Osteocyte (in vitro differentiated cells): ENCODE measurements around the gene ACYP2. TPM values are rescaled to one million over a fixed set of nuclear protein-coding genes. Genes with fewer than 3 reads are reported as not detected.

Experiments used
- DNase-seq: peaks from one replicate; pipeline ENCODE4 v3.0.0; 2021; ENCODE audit warnings: mixed read lengths; ENCODE audit not compliant: unreplicated experiment; ENCODE audit errors: extremely low spot score
- H3K27ac Mint-ChIP-seq: one replicate; pipeline ENCODE4 v1.8.0; 2021; ENCODE audit warnings: mild to moderate bottlenecking, mixed read lengths; ENCODE audit not compliant: unreplicated experiment
- H3K27me3 Mint-ChIP-seq: one replicate; pipeline ENCODE4 v1.8.0; 2021; ENCODE audit warnings: mixed read lengths; ENCODE audit not compliant: unreplicated experiment
- H3K36me3 Mint-ChIP-seq: one replicate; pipeline ENCODE4 v1.8.0; 2021; ENCODE audit warnings: mixed read lengths; ENCODE audit not compliant: unreplicated experiment
- H3K4me1 Mint-ChIP-seq: one replicate; pipeline ENCODE4 v1.8.0; 2021; ENCODE audit warnings: mixed read lengths; ENCODE audit not compliant: unreplicated experiment
- H3K4me3 Mint-ChIP-seq: one replicate; pipeline ENCODE4 v1.8.0; 2021; ENCODE audit warnings: mild to moderate bottlenecking, moderate library complexity, mixed read lengths; ENCODE audit not compliant: unreplicated experiment
- H3K9me3 Mint-ChIP-seq: one replicate; pipeline ENCODE4 v1.8.0; 2021; ENCODE audit warnings: mixed read lengths; ENCODE audit not compliant: unreplicated experiment
- CTCF ChIP-seq: fragments of 200-600 bp; sonication (generic); IDR thresholded peaks from 2 replicates; pipeline ENCODE4 v1.5.0; 2021; ENCODE audit warnings: antibody characterized with exemption, mild to moderate bottlenecking, moderate library complexity
- total RNA-seq: library from RNA; stranded (reverse); gene quantifications from 2 replicates; pipeline ENCODE4 v1.2.1, GENCODE V29; 2021

ACYP2 gene
- total RNA-seq, 1 donor from 2014 or later, result 10.4 TPM

GRCh38 chr2:54336136-54336976, 220.9 kb downstream of the ACYP2 start:
- Mint-ChIP-seq H3K27ac (no peak overlapping the region), H3K27me3 (peaks cover 8% of the 10 kb centered on the region), H3K4me3 (no peak overlapping the region), H3K36me3 (no peaks in the 10 kb centered on the region), H3K9me3 (no peaks in the 10 kb centered on the region), H3K4me1 (peaks cover under 1% of the 10 kb centered on the region)
- no peak for TF ChIP-seq CTCF
- DNase-seq, result no peak

- no peak for TF ChIP-seq CTCF
- Mint-ChIP-seq H3K36me3 (no peaks in the 10 kb centered on the region), H3K9me3 (no peaks in the 10 kb centered on the region), H3K4me3 (no peak overlapping the region), H3K4me1 (no peaks in the 10 kb centered on the region), H3K27ac (no peak overlapping the region), H3K27me3 (peaks cover 12% of the 10 kb centered on the region)
- no peak for DNase-seq
Measured at GRCh38 chr2:54336977-54337255, 221.5 kb downstream of the ACYP2 start.

DNA sequence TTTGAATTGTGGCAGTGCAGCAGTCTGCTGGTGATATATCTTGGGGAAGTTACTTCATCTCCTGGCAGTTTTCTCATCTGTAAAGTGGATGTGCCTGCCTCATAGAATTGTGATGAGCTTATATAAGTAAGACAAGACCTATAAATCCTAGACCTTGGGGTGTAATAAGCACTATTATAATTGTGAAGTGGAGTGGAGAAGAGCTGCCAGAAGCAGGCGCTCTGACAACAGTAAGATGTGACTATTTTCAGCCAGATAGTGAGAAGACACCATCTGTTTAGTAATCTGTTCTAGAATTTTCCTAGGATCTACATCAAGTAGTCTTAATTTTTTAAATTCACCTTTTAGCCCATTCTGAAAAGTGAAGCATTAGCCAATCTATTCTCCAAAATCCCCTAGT, 226.2 kb downstream of the ACYP2 start:
- Mint-ChIP-seq H3K27me3 (peaks cover 43% of the 10 kb centered on the region), H3K36me3 (no peaks in the 10 kb centered on the region), H3K27ac (no peak overlapping the region), H3K4me3 (no peak overlapping the region), H3K9me3 (no peaks in the 10 kb centered on the region), H3K4me1 (no peaks in the 10 kb centered on the region)
- peak; percentile 22 for TF ChIP-seq CTCF
- DNase-seq, result no peak

GRCh38 chr2:54342603-54343002, 227.2 kb downstream of the ACYP2 start:
- H3K36me3 Mint-ChIP-seq, result no peaks in the 10 kb centered on the region
- DNase-seq, result no peak
- TF ChIP-seq CTCF, result no peak
- H3K4me3 Mint-ChIP-seq, result no peak overlapping the region
- no peaks in the 10 kb centered on the region for H3K4me1 Mint-ChIP-seq
- H3K27ac Mint-ChIP-seq, result no peak overlapping the region
- no peaks in the 10 kb centered on the region for H3K9me3 Mint-ChIP-seq
- peaks cover 44% of the 10 kb centered on the region for H3K27me3 Mint-ChIP-seq

DNA sequence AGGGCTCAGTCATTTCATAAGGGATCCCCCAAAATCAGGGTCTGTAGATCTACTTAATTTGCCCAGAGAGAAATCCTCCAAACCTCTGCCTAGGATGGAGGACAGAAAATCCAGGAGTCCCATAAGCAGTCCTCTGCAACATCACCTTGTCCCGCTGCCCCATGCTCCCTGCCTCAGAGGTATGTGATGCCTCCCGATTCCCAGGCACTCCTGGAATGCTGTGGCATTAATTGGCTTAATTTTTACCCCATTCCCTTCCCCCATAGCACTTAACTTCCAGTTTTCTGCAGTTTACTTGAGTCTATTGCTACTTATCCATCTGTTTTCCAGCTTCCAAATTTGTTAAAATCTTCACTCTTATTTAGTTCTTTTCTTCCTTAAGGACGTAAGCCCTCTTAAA, 232.2 kb downstream of the ACYP2 start:
- Mint-ChIP-seq H3K4me3 (no peak overlapping the region), H3K27ac (no peak overlapping the region), H3K4me1 (no peaks in the 10 kb centered on the region), H3K27me3 (peaks cover 49% of the 10 kb centered on the region), H3K9me3 (no peaks in the 10 kb centered on the region), H3K36me3 (no peaks in the 10 kb centered on the region)
- TF ChIP-seq CTCF, result no peak
- DNase-seq, result no peak
